Uterus (tissue), 4 donors: ENCODE measurements around the gene DCBLD1. TPM values are rescaled to one million over a fixed set of nuclear protein-coding genes. Genes with fewer than 3 reads are reported as not detected.

Source experiments
- DNase-seq, 2 donors: peaks; one replicate each; pipeline ENCODE4 v3.0.0-alpha.2; 2019 to 2020
- H3K27ac ChIP-seq, 2 donors: fragments of 200-600 bp; sonication (generic); 1 replicate in 1 of 2; 2 replicates in 1 of 2; pipeline ENCODE4 v1.5.1; 2016 to 2018
- H3K27me3 ChIP-seq, 2 donors: fragments of 200-600 bp; sonication (generic); one replicate each; pipeline ENCODE4 v1.5.1; 2018 to 2019; ENCODE audit warnings: control low read depth in 1 of 2
- H3K36me3 ChIP-seq, 2 donors: fragments of 200-600 bp; sonication (generic); one replicate each; pipeline ENCODE4 v1.5.1; 2019; ENCODE audit warnings: control low read depth in 1 of 2
- H3K4me1 ChIP-seq, 2 donors: fragments of 200-600 bp; sonication (generic); one replicate each; pipeline ENCODE4 v1.5.1; 2018 to 2019; ENCODE audit warnings: control low read depth in 1 of 2
- H3K4me3 ChIP-seq, 2 donors: fragments of 200-600 bp; sonication (generic); 1 replicate in 1 of 2; 2 replicates in 1 of 2; pipeline ENCODE4 v1.5.1; 2018 to 2019; ENCODE audit warnings: mild to moderate bottlenecking in 1 of 2
- H3K9me3 ChIP-seq, 2 donors: fragments of 200-600 bp; sonication (generic); one replicate each; pipeline ENCODE4 v1.5.1; 2019; ENCODE audit warnings: control low read depth in 1 of 2
- POLR2A ChIP-seq, 2 donors: fragments of 450-650 bp; IDR thresholded peaks; one replicate each; pipeline ENCODE4 v1.6.1; 2016; ENCODE audit warnings: antibody characterized with exemption in 2 of 2, mild to moderate bottlenecking in 1 of 2, moderate library complexity in 1 of 2
- intact Hi-C: fragments of 100-400 bp; cut with DNase I; formaldehyde crosslinking; loops from one replicate; pipeline ENCODE4 v1.15.1; 2023; ENCODE audit warnings: low total_unique reads
- total RNA-seq, 4 donors: library from RNA; depleted of rRNA in 3 of 4; stranded (reverse); fragments of >200 nt in 3 of 4; gene quantifications; one replicate each; pipeline versions ENCODE4 v1.1.0 to v1.2.4, GENCODE V29; 2014 to 2023
- TF ChIP-seq, protein P1 (sequence below), 4 experiments: fragments of 200-600 bp in 2 of 4; fragments of 450-650 bp in 2 of 4; sonication (generic) in 2 of 4; IDR thresholded peaks; one replicate each; pipeline ENCODE4 v1.5.1; 2016 to 2019; ENCODE audit warnings: antibody characterized with exemption in 4 of 4, mild to moderate bottlenecking in 2 of 4, moderate library complexity in 1 of 4
- donor health status: DM: yes; HTN: yes; CAD: no.

DCBLD1 gene
- total RNA-seq, 4 donors from 2014 or later, result 2.4 to 15.5 (median 4.5) TPM

DNA sequence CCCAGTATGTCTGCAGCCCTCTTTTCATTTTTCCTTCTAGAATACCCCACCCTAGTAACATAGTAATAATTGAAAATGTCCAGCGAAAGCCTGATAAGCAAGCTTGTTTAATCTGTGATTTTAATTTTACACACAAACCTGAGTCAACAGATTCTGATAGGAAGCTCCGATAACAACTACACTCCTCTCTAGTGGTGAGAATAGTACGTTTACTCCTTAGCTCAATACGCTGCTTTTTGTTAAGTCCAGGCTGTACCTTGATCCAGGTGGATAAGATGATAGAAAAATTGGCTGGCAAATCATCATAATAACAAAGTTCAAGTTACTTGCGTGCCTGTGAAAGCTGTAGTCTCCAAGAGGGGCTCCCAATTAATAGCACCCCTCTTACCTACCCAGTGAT, 25.5 kb upstream of the DCBLD1 start:
- TF ChIP-seq, protein P1, sequence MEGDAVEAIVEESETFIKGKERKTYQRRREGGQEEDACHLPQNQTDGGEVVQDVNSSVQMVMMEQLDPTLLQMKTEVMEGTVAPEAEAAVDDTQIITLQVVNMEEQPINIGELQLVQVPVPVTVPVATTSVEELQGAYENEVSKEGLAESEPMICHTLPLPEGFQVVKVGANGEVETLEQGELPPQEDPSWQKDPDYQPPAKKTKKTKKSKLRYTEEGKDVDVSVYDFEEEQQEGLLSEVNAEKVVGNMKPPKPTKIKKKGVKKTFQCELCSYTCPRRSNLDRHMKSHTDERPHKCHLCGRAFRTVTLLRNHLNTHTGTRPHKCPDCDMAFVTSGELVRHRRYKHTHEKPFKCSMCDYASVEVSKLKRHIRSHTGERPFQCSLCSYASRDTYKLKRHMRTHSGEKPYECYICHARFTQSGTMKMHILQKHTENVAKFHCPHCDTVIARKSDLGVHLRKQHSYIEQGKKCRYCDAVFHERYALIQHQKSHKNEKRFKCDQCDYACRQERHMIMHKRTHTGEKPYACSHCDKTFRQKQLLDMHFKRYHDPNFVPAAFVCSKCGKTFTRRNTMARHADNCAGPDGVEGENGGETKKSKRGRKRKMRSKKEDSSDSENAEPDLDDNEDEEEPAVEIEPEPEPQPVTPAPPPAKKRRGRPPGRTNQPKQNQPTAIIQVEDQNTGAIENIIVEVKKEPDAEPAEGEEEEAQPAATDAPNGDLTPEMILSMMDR (IDR thresholded peaks at IDR 0.05), result no peak
- TF ChIP-seq POLR2A (IDR thresholded peaks at IDR 0.05), result no peak
- no peak for DNase-seq
- Histone ChIP-seq H3K36me3 (no peaks in the 10 kb centered on the region), H3K27me3 (no peaks in the 10 kb centered on the region), H3K4me3 (no peak overlapping the region), H3K4me1 (no peaks in the 10 kb centered on the region), H3K27ac (no peak overlapping the region), H3K9me3 (no peaks in the 10 kb centered on the region)
- intact Hi-C loops, result loop anchor here (10.0 kb wide), 1 partner anchor 98 kb away; no protein-coding TSS in a partner anchor

GRCh38 chr6:117459204-117459944, 23.1 kb upstream of the DCBLD1 start:
- no peaks in the 10 kb centered on the region for H3K27me3 ChIP-seq
- no peaks in the 10 kb centered on the region for H3K9me3 ChIP-seq
- no peak overlapping the region for H3K27ac ChIP-seq
- TF ChIP-seq, protein P1 (IDR thresholded peaks at IDR 0.05), result no peak
- TF ChIP-seq POLR2A (IDR thresholded peaks at IDR 0.05), result no peak
- H3K36me3 ChIP-seq, result no peaks in the 10 kb centered on the region
- H3K4me1 ChIP-seq, result no peaks in the 10 kb centered on the region
- no peak overlapping the region for H3K4me3 ChIP-seq
- DNase-seq, result no peak
- intact Hi-C loops, result loop anchor here (10.0 kb wide), 1 partner anchor 95 kb away; no protein-coding TSS in a partner anchor

GRCh38 chr6:117463762-117464665, 18.5 kb upstream of the DCBLD1 start:
- intact Hi-C loops, result no loop called here
- Histone ChIP-seq H3K9me3 (no peaks in the 10 kb centered on the region), H3K4me1 (no peaks in the 10 kb centered on the region), H3K36me3 (no peaks in the 10 kb centered on the region), H3K27me3 (no peaks in the 10 kb centered on the region), H3K27ac (no peak overlapping the region), H3K4me3 (no peak overlapping the region)
- no peak for DNase-seq
- TF ChIP-seq, protein P1 (IDR thresholded peaks at IDR 0.05), result no peak
- TF ChIP-seq POLR2A (IDR thresholded peaks at IDR 0.05), result no peak

DNA sequence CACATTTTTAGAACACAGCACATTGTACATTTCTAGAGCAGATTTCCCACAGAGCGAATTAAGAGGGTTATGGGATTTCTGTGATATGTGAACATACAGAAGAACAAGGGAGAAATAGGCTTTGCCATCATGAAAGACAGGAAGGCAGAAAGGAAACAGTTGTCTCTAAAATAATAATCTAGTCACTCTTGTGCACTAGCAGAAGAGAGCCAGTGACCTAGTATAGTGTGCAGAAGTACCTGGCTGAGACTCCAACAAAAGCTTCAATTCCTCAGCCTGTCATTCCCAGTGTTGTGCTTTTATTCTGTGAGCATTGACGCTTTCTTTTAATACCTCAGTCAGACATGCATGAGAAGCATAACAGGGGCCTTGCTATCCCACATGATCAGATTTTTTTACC, 17.8 kb upstream of the DCBLD1 start:
- no peak for TF ChIP-seq POLR2A (IDR thresholded peaks at IDR 0.05)
- TF ChIP-seq, protein P1 (IDR thresholded peaks at IDR 0.05), result no peak
- DNase-seq, result no peak
- intact Hi-C loops, result no loop called here
- Histone ChIP-seq H3K4me1 (no peaks in the 10 kb centered on the region), H3K9me3 (no peaks in the 10 kb centered on the region), H3K4me3 (no peak overlapping the region), H3K36me3 (no peaks in the 10 kb centered on the region), H3K27me3 (no peaks in the 10 kb centered on the region), H3K27ac (no peak overlapping the region)

DNA sequence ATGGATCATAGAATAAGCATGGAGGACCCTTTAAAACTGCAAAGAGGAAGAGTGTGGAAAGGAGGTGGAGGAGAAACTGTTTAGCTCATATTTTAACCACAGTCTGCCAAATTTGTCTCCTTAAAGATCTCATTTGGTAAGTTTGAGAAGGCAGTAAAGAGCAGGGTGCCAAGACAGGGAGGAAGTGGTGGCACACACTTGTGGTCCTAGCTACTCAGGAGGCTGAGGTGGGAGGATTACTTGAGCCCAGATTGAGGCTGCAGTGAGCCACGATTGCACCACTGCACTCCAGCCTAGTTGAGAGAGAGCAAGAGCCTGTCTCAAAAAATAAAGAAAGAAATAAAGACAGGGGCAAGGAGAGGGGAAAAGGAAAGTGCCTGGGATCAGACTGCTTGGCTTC, 16.8 kb upstream of the DCBLD1 start:
- H3K36me3 ChIP-seq, result no peaks in the 10 kb centered on the region
- TF ChIP-seq, protein P1 (IDR thresholded peaks at IDR 0.05), result no peak
- no peak overlapping the region for H3K4me3 ChIP-seq
- no peaks in the 10 kb centered on the region for H3K9me3 ChIP-seq
- intact Hi-C loops, result no loop called here
- no peak for DNase-seq
- H3K27ac ChIP-seq, result no peak overlapping the region
- no peaks in the 10 kb centered on the region for H3K4me1 ChIP-seq
- no peaks in the 10 kb centered on the region for H3K27me3 ChIP-seq
